Lower leg skin (tissue), 3 donors: ENCODE measurements around the gene KCTD13.

ENCODE experiments used
- POLR2A ChIP-seq, 2 donors: fragments of 450-650 bp; IDR thresholded peaks; one replicate each; pipeline ENCODE4 v1.6.1; 2016 to 2017; ENCODE audit warnings: antibody characterized with exemption in 2 of 2, mild to moderate bottlenecking in 1 of 2, moderate library complexity in 1 of 2
- TF ChIP-seq, protein P1 (sequence below), 3 donors: fragments of 450-650 bp; IDR thresholded peaks; one replicate each; pipeline ENCODE4 v1.5.1; 2016; ENCODE audit warnings: antibody characterized with exemption in 3 of 3, mild to moderate bottlenecking in 3 of 3, moderate library complexity in 2 of 3

GRCh38 chr16:29893553-29893952, 32.5 kb downstream of the KCTD13 start:
- TF ChIP-seq, protein P1, sequence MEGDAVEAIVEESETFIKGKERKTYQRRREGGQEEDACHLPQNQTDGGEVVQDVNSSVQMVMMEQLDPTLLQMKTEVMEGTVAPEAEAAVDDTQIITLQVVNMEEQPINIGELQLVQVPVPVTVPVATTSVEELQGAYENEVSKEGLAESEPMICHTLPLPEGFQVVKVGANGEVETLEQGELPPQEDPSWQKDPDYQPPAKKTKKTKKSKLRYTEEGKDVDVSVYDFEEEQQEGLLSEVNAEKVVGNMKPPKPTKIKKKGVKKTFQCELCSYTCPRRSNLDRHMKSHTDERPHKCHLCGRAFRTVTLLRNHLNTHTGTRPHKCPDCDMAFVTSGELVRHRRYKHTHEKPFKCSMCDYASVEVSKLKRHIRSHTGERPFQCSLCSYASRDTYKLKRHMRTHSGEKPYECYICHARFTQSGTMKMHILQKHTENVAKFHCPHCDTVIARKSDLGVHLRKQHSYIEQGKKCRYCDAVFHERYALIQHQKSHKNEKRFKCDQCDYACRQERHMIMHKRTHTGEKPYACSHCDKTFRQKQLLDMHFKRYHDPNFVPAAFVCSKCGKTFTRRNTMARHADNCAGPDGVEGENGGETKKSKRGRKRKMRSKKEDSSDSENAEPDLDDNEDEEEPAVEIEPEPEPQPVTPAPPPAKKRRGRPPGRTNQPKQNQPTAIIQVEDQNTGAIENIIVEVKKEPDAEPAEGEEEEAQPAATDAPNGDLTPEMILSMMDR (IDR thresholded peaks at IDR 0.05), result no peak
- TF ChIP-seq POLR2A (IDR thresholded peaks at IDR 0.05), result no peak
